HEK293 (cell line): ENCODE measurements around the gene UROC1.

Source experiments
- CTCF ChIP-seq: fragments of 450-650 bp; formaldehyde crosslinking; IDR thresholded peaks from 2 replicates; pipeline ENCODE4 v1.5.1; 2016; ENCODE audit warnings: missing biosample characterization, missing genetic modification characterization
- ZNF121 ChIP-seq: fragments of 450-650 bp; formaldehyde crosslinking; IDR thresholded peaks from 2 replicates; pipeline ENCODE4 v1.5.1; 2016; ENCODE audit warnings: missing biosample characterization, missing genetic modification characterization
- TF ChIP-seq, protein P1 (sequence below): fragments of 450-650 bp; formaldehyde crosslinking; IDR thresholded peaks from 2 replicates; pipeline ENCODE4 v1.5.1; 2016; ENCODE audit warnings: missing biosample characterization, missing genetic modification characterization

- TF ChIP-seq CTCF (tag by site-specific recombination) (no peak), ZNF121 (tag by site-specific recombination) (no peak)
- TF ChIP-seq, protein P1, sequence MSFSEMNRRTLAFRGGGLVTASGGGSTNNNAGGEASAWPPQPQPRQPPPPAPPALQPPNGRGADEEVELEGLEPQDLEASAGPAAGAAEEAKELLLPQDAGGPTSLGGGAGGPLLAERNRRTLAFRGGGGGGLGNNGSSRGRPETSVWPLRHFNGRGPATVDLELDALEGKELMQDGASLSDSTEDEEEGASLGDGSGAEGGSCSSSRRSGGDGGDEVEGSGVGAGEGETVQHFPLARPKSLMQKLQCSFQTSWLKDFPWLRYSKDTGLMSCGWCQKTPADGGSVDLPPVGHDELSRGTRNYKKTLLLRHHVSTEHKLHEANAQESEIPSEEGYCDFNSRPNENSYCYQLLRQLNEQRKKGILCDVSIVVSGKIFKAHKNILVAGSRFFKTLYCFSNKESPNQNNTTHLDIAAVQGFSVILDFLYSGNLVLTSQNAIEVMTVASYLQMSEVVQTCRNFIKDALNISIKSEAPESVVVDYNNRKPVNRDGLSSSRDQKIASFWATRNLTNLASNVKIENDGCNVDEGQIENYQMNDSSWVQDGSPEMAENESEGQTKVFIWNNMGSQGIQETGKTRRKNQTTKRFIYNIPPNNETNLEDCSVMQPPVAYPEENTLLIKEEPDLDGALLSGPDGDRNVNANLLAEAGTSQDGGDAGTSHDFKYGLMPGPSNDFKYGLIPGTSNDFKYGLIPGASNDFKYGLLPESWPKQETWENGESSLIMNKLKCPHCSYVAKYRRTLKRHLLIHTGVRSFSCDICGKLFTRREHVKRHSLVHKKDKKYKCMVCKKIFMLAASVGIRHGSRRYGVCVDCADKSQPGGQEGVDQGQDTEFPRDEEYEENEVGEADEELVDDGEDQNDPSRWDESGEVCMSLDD (tag by site-specific recombination), result no peak
Measured at GRCh38 chr3:126434264-126434590, 83.3 kb downstream of the UROC1 start.
